Germinal center (tissue), 1 donor: Measurements from ENCODE around the gene CTRB1.
A peak's percentile ranks its signal among the peaks of the same experiment; 100 is the strongest.
"Not testable (repeated sequence)": the region's sequence is repeated elsewhere in the genome, so short reads cannot be mapped to it uniquely, and the experiment has no call there.

Source experiments
- DNase-seq: peaks from one replicate; pipeline ENCODE4 v3.0.0; 2012; ENCODE audit warnings: mixed read lengths, low spot score

CTRB1 gene

GRCh38 chr16:75254359-75254837 is 35.6 kb downstream of the CTRB1 start:
- no peak for DNase-seq

- DNase-seq, result no peak
These were observed 37.3 kb downstream of the CTRB1 start for GRCh38 chr16:75256059-75256571.

DNA sequence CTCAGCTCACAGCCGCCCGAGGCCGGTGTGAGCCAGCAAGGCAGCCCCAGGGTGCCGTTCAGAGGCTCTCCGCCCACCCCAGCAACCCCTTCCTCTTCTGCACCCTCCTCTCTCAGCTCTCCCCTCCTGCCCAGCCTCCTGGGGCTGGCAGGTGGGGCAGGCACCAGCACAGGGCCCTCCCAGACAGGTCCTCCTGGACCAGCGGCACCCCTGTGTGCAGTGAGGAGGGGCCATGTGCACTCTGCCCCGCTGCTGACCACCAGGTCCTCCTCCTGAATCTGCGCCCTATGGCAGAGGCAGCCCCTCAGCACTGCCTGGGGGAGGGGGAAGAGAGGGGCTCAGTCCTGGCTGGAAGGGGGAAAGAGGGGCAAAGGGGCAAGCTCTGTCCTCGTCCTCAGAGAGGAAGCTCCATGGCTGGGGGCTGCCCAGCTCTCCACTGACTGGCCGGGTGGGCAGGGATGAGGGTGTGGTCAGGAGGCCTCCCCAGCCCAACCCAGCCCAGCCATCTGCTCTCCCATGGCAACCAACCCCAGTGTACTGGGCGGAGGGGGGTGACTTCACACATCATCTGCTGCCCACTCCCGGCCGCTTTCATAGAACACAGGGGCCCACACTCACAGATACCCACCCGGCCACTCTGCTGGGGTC is 38.0 kb downstream of the CTRB1 start:
- no peak for DNase-seq

DNA sequence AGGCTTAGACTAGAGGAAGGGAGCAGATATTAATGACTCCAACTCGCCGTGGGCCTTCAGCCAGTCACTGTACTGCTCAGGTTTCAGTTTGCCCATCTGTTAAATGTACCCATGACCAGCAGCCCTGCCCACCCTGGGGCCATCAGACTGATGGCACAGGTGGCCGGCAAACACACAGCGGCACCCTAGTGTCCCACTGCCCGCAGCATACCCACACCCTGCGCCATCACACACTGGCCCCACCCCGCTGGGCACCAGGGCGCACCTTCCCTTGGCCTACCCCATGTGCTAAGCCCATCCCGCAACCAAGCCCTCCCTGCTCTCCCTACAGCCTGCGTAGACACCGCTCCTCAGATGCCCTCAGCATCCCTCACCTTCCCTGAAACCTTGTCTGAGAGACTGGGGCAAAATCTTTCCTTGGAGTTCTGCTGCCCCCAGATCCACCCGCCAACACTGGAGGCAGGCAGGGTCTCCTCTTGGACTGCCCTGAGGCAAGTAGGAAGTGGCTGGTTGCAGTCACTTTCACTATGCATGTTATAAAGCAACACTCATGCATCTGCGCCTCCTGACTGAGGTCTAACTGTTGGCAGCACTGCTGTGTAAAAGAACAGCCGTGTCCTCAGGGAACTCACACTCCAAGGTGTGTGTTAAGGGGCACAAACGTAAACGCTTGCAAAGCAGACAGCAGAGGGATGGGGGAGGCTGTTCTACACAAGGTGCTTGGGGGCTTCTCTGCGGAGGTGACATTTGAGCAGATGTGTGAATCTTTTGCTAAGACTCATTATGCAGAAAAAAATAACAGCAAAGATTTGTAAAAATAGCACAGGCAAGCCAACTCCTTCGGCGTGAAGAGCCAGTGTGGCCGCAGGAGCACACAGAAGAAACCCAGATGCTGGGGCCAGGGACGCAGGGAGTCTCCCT is 39.4 kb downstream of the CTRB1 start:
- DNase-seq, result no peak

GRCh38 chr16:75258807-75259141 is 40.0 kb downstream of the CTRB1 start:
- no peak for DNase-seq

DNA sequence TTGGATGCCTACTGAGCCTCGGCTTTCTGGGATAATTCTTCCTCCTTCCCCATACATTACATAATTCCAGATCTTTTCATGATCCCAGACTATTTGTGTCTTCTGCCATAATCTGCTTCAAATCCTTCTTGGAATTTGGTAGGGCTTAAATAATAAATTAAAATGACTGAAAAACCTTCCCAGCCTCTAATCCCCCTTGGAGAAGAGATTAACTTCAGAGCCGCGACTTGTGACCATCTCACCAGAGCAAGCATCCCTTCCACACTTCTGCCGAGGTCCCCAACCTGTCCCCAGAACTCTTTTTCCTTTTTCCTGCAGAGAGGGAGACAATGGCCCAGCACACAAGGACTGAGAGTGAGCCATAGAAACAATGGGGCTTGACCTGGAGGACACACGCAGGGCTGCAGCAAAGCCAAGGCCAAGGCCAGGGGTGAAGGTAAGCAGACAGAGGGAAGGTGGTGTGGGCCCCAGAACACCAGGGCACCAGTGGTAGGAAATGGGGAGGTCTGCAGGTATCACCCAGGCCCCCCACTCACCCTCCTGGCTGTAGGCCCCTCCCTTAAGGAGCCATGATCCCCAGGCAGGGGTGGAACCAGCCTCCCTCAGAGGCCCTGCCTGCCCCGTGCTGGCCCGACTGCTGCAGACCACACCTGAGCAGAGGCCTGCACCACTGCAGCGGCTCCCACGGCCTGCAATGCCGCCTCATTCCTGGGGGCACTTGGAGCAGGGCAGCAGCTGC is 42.2 kb downstream of the CTRB1 start:
- DNase-seq, result no peak

DNA sequence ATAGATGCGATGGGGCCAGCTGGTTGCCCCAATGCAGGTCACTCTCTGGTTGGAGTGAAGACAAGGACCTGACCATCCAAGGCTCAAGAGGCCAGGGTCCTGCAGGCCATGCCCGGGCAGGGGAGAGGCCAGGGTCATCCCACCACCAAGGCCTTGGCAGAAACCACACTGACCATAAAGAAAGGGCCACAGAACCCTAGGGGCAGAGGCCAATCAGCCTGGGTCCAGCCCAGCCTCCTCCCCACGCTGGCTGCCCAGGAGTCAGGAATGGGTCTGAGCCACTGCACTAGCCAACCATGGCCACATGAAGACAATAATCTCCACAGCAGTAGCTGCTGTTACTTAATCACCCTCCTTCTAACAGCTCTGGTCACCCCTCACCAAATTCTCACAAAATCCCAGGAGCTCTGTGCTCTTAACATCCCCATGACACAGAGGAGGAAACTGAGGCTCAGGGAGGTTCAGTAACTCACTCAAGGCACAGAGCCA is 42.8 kb downstream of the CTRB1 start:
- DNase-seq, result no peak

DNA sequence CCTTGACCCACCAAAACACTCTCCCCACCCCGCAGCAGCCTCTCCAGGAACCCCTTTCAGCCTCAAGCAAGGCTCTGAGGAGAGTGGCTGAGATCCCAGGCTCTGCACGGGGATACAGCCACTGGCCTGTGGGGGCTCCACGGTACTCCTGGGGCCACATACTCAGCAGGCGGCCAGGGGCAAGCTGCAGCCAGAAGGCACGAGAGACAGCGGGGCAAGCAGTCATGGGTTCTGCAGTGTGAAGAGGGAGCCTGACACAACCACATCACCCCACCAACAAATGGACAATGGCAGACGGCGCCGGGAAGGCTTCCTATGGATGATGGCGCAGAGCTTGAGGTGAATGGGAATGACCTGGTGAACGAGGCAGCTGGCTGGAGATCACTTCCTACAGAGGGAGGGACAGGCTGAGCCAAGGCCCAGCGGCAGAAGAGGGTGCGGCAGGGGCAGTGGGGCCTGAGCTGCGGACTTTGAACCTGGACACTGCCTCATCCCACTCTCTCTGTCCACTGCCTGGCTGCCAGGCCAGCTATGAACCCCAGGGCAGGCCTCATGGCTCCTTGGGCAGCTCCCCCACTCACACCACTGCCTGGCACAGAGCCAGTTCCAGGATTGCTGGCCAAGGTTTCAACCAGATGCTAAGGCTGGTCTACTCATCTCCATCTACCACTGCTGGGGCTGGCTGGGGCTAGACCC is 43.5 kb downstream of the CTRB1 start:
- no peak for DNase-seq

GRCh38 chr16:75262800-75263127 is 44.0 kb downstream of the CTRB1 start:
- no peak for DNase-seq

- DNase-seq, result no peak
These were observed 44.6 kb downstream of the CTRB1 start for GRCh38 chr16:75263291-75263962.

DNA sequence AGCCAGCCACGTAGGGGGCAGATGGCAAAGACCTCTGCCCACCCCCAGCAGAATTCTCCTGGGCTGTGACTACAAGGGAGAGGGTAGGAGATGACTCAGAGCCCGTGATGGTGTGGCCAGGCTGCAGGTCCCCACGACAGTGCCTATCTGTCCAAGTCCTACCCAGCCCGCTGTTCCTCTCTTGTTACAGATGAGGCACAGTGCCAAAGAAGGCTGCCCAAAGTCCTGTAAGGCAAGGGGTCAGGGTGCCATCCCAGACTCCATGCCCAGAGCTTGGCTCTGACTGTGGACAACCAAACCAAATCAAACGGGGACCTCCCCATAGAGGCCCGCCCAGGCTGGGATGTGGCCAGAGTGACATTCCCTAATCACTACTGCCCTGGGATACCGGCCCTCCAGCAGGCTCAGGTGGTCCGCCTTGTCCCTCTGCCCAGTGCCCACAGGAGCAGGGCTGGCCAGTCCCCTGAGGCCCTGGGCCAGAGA is 45.2 kb downstream of the CTRB1 start:
- no peak for DNase-seq

- DNase-seq, result no peak
These were observed 45.7 kb downstream of the CTRB1 start for GRCh38 chr16:75264457-75264998.

DNA sequence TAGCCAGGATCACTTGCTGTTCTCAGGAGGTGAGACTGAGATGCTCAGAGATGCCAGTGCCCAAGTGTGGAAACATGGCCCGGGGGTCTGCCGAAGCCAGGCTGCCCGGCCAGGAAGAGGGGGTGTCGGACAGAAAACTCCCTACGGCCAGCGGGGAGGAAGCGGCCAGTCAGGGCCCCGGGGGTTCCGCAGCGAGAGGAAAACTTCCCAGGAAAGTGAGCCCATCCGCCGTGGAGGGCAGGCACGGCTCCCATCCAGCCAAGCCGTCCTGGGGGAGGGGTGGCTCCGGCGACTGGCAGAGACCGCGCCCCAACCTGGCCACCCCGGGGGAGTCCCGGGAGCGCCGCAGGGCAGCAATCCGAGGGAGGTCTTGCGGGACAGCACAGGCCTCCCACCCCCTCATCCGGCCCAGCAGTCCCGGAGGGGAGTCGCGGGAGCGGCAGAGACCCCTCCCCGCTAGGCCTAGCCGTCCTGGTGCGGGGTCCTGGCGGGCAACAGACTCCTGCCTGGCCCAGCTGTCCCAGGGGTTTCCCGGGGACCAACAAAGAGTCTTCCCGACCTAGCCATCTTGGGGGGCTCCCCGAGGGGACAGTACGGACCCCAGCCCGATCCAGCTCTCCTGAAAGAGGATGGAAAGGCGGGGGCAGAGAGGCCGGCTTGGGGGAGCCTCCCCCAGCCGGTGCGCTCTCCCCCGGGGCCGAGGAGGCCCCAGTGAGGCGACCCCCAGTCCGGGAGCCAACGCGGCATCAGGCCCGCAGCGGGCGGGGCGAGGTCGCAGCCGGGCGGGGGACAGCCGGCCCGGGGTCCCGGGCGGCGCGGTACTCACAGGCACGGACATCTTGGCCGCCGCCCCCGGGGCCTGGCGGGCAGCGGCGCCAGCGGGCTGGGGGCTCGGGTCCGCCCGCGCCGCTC is 46.5 kb downstream of the CTRB1 start:
- DNase-seq, result no peak

DNA sequence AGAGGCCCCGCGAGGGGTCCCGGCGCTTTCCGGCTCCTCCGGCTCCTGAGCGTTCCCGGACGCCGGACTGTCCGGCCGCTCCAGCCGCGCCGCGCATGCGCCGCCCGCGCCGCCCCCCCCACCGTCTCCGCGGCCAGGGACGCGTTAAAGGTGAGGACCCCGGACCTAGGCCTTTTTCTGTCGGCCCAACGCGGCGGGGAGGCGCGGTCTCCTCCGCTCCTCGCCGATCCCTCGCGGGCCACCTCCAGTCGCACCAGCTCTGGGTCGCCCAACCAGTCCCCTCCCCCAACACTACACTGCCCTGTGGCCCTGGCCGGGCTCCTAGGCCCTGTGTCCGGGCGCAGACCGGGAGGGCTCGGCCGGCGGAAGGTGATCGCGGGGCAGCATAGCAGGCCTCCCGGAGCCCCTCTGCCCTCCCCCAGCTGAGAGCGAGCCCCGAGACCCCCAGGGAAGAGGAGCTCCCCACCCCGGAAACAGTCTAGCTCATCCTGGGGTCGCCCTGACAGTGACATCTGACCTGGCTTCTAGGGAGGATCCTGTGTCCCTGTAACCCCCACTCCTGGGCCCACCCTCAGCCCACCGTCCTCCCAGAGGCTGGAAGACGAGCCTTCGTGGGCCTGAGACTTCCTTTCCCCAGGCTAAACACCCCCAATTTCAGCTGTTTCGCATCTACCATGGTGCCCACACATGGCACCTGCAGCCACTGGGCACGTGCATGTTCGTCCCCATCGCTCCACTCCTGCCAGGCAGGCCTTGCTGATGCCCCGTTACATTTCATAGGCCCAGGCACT is 47.3 kb downstream of the CTRB1 start:
- DNase-seq, result peak; percentile 78

DNA sequence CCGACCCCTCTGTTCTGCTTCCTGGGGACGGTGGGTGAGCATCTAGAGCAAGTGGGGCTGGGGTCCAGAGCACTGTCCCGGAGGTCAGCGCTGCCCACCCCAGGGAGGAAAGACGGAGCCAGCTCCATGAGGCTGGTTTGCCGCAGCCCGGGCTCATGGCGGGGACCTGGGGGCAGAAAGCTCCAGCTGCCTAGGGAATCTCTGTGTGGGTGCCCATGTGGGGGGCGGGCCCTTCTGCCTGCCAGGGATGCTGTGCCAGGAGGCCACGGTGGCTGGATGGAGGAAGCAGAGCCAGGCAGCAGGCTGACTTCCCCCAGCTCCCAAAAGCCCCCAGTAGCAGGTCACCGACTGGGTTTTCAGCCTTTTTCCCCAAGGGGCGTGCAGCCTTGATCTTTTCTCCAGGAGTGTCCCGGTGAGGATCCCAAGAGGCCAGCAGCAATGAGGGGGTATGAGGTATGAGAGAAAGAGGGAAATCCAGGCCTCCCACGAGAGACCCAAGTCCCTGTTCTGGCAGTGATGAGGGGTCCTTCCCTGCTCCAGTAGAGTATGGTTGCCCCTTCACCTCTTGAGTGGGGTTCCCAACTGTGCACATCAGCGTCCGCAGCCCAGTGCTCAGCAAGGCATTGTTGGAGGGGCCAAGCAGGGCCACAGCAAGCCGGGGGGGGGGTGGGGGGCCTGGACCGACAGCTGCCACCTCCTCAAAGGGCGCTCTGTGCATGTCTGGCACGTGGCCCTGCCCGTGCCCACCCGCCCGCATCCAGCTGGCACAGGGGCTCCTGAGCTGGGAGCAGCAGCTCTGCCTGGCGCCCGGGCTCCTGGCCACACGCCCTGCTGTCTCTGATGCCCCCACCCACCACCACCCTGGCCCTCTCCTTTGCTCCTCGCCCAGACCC is 48.2 kb downstream of the CTRB1 start:
- DNase-seq, result no peak

DNA sequence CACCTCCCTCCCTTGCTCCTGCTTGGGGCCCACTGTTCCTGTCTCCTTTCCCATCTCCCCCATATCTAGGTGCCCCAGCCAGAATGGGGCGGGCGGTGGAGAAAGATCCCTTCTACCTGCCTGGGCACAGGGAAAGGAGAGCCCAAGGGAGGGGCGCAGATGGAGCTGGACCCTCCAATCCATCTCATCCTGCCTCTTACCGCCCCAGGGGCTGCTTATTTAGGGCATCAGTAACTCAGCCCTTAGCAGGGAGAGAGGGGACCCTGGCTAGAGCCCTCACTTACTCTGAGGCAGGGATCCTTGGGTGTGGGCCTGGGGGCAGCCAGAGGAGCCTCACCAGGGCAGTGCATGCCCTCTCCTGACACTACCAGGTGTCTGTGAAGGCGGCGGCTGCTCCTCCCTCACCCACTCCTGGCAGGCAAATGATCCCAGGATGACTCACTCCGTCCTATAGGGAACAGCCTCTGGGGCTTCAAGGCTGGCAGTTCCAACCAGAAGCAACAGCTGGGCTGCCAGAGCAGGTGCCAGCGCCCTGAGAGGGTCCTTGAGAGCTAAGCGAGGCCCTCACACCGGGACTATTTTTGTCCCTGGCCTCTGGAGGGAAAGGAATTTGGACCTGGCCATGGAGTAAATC is 49.0 kb downstream of the CTRB1 start:
- no peak for DNase-seq

GRCh38 chr16:75269358-75269757 is 50.6 kb downstream of the CTRB1 start:
- not testable (repeated sequence) for DNase-seq
